GM21515 (cell line): ENCODE results near the gene SPX.

Source experiments
- ATAC-seq: cut with Tn5 transposase; IDR thresholded peaks from one replicate; pipeline ENCODE4 v1.9.1; 2021; ENCODE audit not compliant: unreplicated experiment

Gene SPX

DNA sequence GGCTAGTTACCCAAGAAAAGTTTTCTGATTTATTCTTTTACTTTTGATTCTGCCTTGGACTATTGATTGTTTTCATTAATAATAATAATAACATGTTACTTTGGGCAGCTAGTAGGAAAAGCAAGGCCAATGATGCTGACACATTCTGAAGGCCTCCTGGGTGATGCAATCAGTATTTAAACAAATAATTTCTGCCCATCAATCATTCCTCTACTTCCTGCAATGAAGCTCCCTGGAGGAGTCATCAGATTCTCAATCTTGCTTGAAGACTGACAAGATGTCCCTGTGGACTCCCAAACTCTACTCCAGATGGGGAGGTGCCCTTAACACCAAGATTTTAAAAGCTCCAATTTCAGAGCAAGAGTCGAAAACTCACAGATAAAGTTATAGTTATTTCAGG lies at the start of gene SPX:
Gene SPX (plus strand): TSS at position 244 of the 400 bp plus-strand sequence. CDS start 177 bp downstream, outside the sequence.
- ATAC-seq = no peak

DNA sequence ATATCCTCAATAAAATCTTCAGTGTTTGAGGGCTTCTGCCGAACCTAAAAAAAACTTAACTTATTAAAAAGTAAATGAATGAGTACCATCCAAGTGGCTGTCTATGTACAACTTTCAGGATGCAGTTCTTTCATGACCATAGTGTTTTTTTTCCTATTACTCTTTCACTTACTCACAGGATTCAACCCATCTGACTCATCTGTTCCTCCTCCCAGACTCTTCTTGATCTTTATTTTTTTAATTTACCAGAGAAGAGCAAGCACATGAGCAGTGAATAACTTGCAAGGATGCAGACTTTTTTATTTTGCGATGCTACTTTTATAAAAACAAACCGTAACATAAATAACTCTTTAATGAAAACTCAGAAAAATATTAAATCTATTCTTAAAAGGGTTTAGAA lies 49.1 kb upstream of the SPX start:
- no peak for ATAC-seq

GRCh38 chr12:21478756-21479455 lies 47.2 kb upstream of the SPX start:
- no peak for ATAC-seq

DNA sequence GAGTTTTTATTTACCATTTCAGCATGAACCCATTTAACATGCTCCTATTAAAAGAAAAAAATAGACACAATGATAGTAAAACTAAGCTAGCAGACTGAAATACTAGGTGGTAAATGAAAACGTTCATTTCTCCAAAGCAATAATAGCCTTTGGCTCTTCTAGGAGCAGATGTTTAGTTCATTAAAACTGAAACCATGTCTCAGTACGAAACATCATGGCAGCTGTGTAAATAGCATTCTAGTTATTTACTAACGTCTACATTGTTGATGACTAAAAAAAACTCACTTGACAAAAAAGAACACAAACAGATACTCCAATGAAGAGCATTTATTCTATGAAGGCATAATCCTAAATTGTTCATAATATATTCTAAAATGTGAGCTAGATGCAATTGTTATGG lies 42.6 kb upstream of the SPX start:
- no peak for ATAC-seq

GRCh38 chr12:21485998-21486397 lies 40.1 kb upstream of the SPX start:
- no peak for ATAC-seq

GRCh38 chr12:21499765-21500164 lies 26.3 kb upstream of the SPX start:
- no peak for ATAC-seq

GRCh38 chr12:21500786-21501257 lies 25.3 kb upstream of the SPX start:
- peak; percentile 0 for ATAC-seq

DNA sequence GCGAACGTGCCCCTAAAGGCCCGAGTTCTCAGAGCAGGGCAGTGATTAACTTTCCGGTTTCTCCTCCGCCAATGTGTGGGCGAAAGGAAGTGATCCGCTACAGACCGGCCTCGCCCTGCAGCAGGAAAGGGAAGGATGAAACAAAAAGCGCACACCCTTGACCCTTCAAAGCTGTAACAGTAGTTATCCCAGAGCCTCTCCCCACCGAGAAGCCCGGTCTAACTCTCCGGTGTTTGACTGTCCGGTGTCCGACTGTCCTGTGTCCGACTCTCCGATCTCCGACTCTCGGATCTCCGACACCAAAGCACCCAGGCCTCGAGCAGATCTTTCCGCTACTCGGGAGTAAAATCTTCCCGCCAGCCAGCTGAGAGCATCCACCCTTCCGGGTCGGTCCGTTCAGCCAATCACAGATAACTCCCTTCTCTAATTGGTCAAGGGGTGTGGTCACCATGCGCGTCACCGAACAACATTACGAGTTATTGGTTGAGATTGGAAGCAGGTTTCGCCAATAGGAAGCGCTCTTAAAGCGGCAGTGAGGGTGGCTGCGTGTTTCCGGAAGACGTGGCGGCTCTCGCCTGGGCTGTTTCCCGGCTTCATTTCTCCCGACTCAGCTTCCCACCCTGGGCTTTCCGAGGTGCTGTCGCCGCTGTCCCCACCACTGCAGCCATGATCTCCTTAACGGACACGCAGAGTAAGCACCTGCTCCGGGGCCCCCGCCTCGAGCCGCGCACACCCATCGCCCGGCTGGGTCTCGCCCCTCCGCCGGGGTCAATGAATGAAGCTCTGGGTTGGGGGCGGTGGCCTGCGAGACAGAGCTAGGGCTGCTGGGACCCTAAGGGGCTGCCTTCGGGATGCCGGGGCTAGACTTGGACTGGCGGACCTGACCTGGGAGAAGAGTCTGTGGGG lies 24.6 kb upstream of the SPX start, which contains the start of the genes GOLT1B and RECQL:
Gene GOLT1B (plus strand): TSS at position 532 of the 906 bp plus-strand sequence. CDS start 135 bp downstream, at position 667.
Gene RECQL (minus strand): TSS at position 378 of the 906 bp plus-strand sequence. CDS start 2,065 bp downstream, outside the sequence.
- ATAC-seq = peak; percentile 98

DNA sequence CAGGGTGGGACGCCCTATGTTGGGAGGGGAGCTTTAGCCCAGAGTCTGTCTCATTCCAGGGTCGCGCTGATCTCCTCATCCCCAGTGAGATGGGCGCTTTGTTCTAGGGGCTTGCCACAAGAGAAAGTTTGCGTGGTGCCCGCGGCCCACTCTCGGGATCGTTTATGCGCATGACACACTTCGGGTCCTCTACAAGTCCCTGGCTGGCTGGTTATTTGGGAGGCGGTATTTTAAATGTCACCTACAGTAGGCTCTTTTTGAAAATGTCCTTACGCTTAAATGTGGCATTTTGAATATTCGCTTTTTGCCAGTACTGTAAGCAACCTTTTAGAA lies 24.0 kb upstream of the SPX start:
- peak; percentile 7 for ATAC-seq

DNA sequence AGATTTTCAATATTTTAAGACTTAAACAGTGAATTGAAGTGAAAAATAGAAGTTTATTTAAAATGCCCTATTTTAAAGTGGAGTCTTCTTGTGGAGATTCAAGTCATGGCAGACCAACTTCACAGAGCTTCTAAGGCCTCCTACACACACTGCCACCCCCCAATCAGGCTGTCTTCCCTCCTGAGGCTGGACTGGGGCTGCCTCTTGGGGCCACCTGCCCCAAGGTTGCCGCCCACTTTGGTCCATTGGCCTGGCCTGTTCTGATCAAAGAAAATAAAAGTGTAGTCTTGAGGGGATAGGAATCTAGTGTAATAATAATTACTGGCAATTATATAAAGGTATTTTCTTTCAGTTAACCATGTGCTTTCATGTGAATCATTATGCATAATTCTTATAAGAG lies 23.2 kb upstream of the SPX start:
- no peak for ATAC-seq

DNA sequence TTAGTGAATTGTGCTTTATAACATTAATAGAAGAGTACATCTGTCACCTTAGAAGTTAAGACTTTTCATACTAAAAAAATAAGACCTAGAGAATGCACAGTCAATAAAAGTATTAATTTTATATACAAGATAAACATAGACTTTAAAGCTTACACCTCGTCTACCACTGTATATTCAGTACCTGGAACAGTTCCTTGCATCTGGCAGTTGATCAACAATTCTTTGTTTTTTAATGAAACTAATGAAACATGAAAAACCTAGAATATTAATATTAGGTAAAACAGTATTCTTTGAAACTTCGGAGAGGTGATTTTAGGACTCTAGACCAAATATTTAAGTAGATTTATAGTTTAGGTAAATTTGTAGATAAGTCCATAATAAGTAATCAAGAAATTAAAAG lies 20.2 kb upstream of the SPX start:
- no peak for ATAC-seq

DNA sequence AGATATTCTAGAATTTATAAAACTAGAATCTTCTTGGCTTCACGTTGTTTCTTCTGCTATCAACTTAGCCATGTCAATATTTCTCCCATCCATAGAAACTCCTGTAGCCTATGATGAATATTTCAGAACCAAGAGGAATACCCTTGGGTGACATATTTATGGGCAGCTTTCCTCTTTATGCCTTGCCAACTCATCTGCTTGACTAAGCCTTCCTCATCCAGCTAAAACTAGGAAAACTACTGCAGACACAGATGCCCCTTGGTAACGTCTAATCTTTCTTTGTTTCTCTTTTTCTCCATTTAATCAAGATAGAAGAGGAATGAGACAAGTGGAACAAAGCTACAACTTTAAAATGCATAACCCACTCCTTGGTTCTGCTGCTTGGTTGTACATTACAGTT lies 18.2 kb upstream of the SPX start:
- no peak for ATAC-seq

- ATAC-seq = peak; percentile 95
Measured at GRCh38 chr12:21509768-21510167, 16.3 kb upstream of the SPX start.

GRCh38 chr12:21516281-21516680 lies 9.8 kb upstream of the SPX start:
- ATAC-seq = no peak

GRCh38 chr12:21518451-21518850 lies 7.6 kb upstream of the SPX start:
- no peak for ATAC-seq

- ATAC-seq = no peak
Measured at GRCh38 chr12:21521541-21521940, 4.6 kb upstream of the SPX start.

GRCh38 chr12:21523148-21523547 lies 2.9 kb upstream of the SPX start:
- no peak for ATAC-seq

DNA sequence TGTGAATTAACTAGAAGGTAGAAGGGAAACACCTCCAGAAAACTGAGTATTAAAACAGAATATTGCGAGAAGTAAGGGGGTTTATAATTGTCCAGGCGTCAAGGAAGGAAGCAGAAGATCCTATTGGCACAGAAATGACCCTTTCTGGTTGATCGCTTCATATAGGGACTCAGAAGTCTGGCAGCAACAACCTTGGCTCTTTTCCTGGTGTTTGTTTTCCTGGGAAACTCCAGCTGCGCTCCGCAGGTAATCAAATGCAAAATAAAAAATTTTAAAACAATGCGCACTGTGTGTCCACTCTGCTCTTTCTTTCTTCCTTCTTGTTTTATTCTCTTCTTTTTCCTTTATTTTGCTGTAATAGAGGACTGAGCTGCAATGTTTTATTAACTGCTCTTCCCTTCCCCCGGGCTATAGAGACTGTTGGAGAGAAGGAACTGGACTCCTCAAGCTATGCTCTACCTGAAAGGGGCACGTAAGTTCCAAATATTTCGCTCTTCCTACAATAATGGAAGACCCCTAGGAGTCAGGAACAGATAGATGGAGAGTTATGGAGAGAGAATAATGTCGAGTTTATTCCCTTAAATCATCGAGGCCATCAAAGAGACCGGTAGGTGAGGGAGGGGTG lies 737 bp downstream of the SPX start:
- ATAC-seq = no peak

GRCh38 chr12:21527451-21528180 lies 1.5 kb downstream of the SPX start:
- peak; percentile 91 for ATAC-seq

- no peak for ATAC-seq
Measured at GRCh38 chr12:21528953-21529352, 2.9 kb downstream of the SPX start.

- ATAC-seq = no peak
Measured at GRCh38 chr12:21529456-21529855, 3.4 kb downstream of the SPX start.
